NCI-H774 (cell line): ENCODE results near the gene MT1X.
"Not testable (repeated sequence)": the region's sequence is repeated elsewhere in the genome, so short reads cannot be mapped to it uniquely, and the experiment has no call there.

Experiments
- DNase-seq: peaks from one replicate; lab custom pipeline; 2025; lab: John Stamatoyannopoulos, UW

The MT1X gene

DNA sequence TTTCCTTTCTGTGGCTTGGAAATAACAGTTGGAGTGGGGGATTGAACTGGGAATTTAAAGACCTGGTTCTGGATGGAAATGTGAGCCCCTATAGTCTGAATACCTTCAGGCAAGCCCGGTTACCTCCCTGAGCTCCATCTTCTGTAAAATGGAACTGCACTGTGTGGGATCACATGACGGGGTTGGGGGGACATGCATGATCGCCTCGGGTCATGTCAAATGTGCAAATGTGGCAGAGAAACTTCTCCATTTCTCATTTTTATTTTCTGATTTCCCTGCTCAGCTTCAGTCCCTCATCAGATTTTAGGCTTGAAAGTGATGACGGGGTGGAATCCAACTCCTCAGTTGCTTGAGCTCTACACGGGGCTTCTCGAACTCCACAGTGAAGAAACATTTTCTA is 29.1 kb upstream of the MT1X start:
- DNase-seq, result no peak

- peak; percentile 63 for DNase-seq
Observed at GRCh38 chr16:56657555-56658326, 24.5 kb upstream of the MT1X start, which contains the start of gene MT1F. Gene MT1F (plus strand): TSS chr16:56657959. CDS start chr16:56658059, 100 bp downstream.

DNA sequence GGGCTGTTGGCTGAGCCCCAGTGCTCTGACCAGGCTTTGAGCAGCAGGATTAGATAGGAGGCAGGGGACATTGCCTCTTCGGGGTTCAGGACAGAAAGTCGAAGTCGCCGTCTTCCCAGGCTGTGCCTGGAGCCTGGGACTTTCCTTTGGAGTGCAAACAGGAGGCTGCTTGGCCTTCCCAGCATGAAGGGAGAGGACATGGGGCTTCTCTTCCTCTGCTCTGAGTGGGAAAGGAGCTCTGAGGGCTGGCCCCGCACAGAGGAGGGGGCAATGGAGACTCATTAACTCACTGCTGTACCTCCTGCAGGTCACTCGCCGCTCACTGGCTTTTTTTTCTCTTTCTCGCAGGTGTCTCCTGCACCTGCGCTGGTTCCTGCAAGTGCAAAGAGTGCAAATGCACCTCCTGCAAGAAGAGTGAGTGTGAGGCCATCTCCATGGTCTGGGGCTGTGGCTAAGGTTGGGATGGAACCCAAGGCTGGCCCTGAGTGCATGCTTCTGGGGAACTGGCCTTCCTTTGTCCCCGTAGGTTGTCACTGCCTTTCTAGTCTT is 23.9 kb upstream of the MT1X start:
- no peak for DNase-seq

DNA sequence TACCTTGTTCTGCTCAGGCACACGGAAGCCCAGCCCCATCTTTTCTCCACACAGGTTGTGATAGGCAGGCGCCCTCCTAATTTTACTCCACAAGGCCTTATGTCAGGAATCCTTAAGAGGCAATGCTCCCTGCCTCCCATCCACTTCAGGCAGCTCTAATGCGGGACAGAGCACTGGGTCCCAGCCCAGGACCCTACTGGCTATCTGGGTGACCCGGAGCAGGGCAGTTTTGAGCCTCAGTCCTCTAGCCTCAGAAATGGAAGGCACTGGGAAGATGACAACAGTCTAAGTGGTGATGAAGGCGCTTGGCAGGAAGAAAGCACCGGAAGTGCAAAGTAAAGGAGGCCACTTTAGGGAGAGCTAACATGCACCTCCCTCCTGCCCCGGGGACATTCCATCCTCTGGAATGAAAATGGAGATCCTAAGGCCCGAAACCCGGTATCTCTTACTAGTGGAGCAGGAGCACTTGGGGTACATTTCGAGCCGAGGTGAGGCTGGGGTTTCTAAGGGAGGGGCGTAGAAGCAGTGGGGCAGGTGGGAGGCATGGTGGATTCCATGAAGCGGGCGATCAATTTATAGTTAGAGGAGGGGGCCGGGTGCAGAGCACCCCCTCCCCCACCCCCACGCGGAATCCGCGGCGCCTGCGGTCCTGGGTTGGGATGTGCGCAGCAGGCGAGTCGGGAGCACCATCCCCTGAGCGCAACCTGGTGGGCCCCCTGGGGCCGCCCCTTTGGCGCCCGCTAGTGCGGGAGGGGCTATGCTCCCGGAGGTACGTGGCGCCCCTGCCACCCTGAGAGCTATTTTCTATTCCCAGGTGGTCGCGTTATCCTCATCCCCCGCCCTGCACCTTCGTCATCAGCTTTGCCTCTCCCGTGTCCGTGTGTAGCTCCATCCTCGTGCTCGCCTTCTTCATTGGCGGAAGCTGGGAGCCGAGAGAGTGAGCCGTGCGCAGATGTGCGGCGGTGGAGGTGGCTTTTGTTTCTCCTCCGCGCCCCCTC is 19.6 kb upstream of the MT1X start:
- no peak for DNase-seq

GRCh38 chr16:56664506-56664905 is 17.8 kb upstream of the MT1X start:
- no peak for DNase-seq

- not testable (repeated sequence) for DNase-seq
Observed at GRCh38 chr16:56665286-56666261, 16.7 kb upstream of the MT1X start.

- DNase-seq, result peak; percentile 33
Observed at GRCh38 chr16:56667581-56668571, 14.4 kb upstream of the MT1X start, which contains the start of gene MT1G. Gene MT1G (minus strand): TSS chr16:56668065. CDS start chr16:56667993, 72 bp downstream.

DNA sequence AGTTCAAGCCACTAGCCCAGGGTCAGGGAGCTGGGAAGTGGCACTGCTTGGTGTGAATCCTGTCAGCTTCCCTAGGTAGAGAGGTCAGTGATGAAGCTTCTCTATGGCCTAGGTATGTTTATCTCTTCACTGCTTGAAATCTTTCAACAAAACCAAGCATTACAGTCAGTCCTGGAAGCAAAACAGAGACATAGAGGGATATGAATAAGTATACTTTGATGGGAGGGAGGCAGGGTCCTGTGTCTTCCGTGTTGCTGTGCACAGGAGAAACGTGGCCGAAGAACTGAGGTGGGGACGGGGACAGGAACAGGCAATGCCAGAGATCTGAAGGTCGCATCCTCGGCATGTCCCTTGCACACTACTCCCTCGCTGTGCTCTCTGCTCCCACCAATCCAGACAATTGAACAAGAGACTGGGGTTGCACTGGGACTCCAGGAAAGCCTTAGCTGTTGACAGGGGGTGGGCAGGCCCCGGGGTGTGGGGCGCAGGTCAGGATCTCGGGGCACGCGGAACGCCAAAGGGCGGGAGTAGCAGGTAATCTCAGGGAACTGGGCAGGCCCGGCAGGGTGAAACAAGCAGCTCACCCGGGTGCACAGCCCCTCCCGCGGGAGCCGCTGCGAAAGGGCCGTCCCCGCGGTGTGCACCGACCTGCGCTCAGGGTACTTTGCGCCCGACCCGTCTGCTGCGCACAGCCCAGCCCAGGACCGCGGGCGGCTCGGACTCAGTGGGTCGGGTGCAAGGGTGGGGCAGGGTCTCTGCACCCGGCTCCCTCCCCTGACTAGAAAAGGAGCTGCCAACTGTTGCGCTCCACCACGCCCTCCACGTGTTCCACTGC is 13.0 kb upstream of the MT1X start, which contains the start of gene MT1H:
TSS of gene MT1H (plus strand) at position 810 of the 835 bp plus-strand sequence. CDS start 71 bp downstream, outside the sequence.
- DNase-seq, result no peak

- DNase-seq, result no peak
Observed at GRCh38 chr16:56669840-56670619, 12.2 kb upstream of the MT1X start.

DNA sequence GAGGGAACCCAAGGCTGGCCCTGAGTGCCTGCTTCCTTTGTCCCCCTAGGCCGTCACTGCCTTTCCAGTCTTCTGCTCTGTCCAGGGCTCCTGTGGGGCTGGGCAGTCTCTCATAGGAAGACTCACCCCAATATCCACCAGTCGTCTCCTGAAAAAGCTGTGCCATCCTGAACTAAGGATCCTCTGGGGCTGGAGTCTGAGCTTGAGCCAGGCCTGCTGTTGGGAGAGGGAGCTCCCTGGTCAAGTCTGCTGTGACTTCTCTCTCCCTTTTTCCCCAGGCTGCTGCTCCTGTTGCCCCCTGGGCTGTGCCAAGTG is 11.7 kb upstream of the MT1X start:
- DNase-seq, result no peak

GRCh38 chr16:56671691-56672090 is 10.6 kb upstream of the MT1X start:
- not testable (repeated sequence) for DNase-seq

DNA sequence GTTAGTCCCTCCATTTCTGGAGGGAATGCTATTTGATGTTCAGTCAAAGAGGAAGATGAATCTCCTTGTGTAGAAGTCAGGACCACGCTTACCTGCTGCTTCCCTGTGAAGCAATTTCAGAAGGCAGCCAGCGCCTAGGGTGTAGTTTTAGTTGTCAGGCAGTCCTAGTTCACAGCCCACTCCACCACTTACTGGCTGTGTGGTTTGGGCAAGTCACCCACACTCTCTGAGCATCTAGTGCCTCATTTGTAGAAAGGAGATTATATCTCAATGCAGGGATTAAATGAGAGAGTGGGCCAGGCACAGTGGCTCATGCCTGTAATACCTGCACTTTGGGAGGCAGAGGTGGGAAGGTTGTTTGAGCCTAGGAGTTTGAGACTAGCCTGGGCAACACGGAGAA is 10.1 kb upstream of the MT1X start:
- DNase-seq, result not testable (repeated sequence)

DNA sequence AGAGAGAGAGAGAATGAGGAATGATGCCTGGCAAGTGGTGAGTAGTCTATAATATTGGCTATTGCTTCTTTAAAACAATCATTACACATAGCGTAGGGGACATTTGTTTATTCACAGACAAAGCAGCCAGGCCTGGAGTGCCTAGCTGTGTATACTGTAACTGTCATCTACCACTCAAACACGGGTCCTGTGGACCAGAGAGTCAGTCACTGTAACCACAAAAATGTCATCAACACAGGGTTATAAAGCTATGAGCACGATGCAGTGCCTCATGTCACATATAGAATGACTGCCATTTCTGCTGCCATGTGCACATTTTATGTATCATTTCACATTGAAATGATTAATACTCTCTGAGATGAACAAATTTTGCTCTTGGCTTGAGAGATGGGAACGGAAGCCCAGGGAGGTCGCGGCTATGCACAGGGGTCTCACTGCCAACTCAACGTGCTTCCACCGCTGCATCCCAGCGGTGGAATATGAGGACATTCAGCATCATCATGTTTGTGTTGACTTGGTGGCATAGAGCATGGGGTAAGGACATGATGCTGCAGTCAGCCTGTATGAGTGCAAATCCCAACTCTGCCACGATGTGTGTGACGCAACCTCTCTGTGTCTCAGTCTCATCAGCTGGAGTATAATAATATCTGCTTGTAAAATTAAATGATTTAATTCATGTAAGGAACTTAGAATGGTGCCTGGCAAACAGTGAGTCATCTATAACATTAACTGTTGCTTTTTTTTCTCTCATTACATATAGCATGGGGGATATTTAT is 9.3 kb upstream of the MT1X start:
- DNase-seq, result no peak

GRCh38 chr16:56673921-56674320 is 8.3 kb upstream of the MT1X start:
- DNase-seq, result no peak

DNA sequence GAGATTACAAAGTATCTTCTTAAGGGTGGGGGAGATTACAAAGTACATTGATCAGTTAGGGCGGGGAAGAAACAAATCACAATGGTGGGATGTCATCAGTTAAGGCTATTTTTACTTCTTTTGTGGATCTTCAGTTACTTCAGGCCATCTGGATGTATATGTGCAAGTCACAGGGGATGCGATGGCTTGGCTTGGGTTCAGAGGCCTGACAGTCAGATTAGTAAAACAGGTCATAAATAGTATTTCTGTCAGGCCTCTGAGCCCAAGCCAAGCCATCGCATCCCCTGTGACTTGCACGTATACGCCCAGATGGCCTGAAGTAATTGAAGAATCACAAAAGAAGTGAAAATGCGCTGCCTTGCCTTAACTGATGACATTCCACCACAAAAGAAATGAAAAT is 7.7 kb upstream of the MT1X start:
- not testable (repeated sequence) for DNase-seq

GRCh38 chr16:56675685-56676210 is 6.5 kb upstream of the MT1X start:
- no peak for DNase-seq

- no peak for DNase-seq
Observed at GRCh38 chr16:56677474-56677873, 4.8 kb upstream of the MT1X start.
